DMS 273 (cell line): Measurements from ENCODE around the gene ARL14.

ENCODE experiments used
- DNase-seq: peaks from one replicate; lab custom pipeline; 2025; ENCODE audit not compliant: unreplicated experiment; lab: John Stamatoyannopoulos, UW

Gene ARL14

GRCh38 chr3:160719710-160720109 is 42.8 kb downstream of the ARL14 start:
- no peak for DNase-seq

- DNase-seq: peak; percentile 37
Measured at GRCh38 chr3:160720123-160720746, 43.3 kb downstream of the ARL14 start.

GRCh38 chr3:160722331-160722730 is 45.4 kb downstream of the ARL14 start:
- DNase-seq: no peak

DNA sequence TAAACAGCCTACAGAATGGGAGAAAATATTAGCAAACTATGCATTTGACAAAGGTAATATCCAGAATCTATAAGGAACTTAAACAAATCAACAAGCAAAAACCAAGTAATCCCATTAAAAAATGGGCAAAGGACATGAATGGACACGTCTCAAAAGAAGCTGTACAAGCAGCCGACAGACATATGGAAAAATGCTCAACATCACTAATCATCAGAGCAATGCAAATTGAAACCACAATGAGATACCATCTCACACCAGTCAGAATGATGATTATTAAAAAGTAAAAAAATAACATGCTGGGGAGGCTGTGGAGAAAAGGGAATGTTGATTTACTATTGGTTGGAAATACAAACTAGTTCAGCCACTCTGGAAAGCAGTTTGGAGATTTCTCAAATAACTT is 48.4 kb downstream of the ARL14 start:
- no peak for DNase-seq
